Fibroblast of upper back skin (primary cell): ENCODE data around the gene ZRANB3.
"Not testable (repeated sequence)": the region's sequence is repeated elsewhere in the genome, so short reads cannot be mapped to it uniquely, and the experiment has no call there.

Experiments
- DNase-seq: peaks from one replicate; pipeline ENCODE4 v3.0.0-alpha.2; 2013

Gene ZRANB3

DNA sequence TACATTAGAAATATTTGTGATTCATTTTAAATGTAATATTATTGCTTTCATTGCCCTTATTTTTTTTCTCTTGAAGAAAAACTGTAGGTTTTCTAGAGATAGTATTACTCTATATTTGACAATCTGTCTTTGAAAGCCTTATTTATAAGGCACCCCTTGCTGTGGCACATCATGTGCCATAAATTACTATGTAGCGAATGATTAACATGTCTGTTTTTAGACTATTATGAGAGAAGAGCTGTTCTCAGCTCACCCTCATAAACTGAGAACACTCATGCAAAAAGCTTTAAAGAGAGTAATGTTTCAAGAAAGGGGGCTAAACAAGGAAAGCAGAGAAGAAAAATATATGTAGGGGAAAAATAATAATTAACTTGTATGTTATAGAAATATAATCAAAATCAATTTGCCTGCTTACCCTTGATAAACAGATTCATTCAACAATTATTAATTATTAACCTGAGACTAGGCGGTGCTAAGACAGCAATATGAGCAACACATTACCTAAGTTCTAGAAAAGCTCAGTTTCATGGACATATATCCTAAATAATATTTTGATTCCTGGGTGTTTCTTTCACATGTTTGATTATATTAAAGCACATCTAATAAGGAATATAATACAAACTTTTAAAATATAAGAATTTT lies 409.9 kb downstream of the ZRANB3 start:
- DNase-seq, result no peak

DNA sequence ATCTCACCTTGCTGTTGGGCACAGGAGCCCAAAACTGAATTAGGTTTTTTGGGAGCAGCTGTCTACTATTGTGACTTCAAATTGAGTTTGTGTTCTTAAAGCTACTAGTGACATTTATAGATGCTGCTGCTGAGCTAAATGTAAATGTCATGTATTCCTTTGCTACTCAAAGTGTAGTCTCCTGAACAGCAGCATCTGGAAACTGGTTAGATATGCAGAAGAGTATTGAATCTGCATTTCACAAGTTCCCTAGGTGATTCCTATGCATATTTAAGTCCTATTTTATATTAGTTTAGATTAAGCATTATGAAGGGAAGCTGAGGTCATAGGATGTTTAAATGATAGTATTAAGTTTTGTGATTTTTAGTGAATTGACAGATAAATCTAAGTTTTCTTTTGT lies 411.4 kb downstream of the ZRANB3 start:
- DNase-seq, result no peak

DNA sequence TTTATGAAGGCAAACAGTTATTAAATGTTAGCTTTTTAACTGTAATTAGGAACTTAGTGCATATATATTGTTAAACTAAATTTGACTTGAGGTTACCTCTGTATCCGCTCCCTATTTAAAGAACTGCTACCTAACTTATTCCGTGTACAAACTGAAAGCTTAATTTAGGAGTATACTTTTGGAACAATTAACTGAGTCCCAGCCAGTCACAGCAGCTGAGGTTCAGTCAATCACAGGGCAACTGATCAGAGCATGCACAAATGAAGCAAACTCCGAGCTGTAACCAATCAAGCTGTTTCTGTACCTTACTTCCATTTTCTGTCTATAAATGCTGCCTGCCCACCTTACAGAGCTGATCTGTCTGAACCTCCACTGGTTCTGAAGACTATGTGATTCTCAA lies 417.7 kb downstream of the ZRANB3 start:
- no peak for DNase-seq

GRCh38 chr2:135105513-135106316 lies 425.3 kb downstream of the ZRANB3 start:
- not testable (repeated sequence) for DNase-seq

DNA sequence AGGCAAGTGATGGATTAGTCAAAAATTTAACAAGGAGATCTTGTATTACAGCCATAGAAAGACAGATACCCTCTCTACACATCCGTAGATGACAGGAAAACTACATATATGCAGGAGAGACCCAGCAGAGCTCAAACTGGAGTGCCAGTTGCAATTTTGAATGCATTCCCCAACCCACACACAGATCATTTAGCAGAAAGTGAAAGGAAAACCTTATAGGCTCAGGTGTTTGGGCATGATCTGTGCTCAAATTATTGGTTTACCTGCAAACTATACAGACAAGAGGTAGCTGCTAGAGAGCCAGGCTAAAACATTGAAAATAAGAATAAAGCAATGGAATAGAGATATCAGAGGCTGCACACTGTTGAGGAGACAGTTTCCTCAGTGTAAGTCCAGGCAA lies 427.2 kb downstream of the ZRANB3 start:
- no peak for DNase-seq

GRCh38 chr2:135099802-135100483 lies 431.1 kb downstream of the ZRANB3 start:
- no peak for DNase-seq

GRCh38 chr2:135097532-135098231 lies 433.3 kb downstream of the ZRANB3 start:
- no peak for DNase-seq

- peak; percentile 8 for DNase-seq
These were observed 434.2 kb downstream of the ZRANB3 start for GRCh38 chr2:135096665-135097446.

- no peak for DNase-seq
These were observed 435.4 kb downstream of the ZRANB3 start for GRCh38 chr2:135095591-135095990.

- no peak for DNase-seq
These were observed 436.5 kb downstream of the ZRANB3 start for GRCh38 chr2:135094508-135094907.

DNA sequence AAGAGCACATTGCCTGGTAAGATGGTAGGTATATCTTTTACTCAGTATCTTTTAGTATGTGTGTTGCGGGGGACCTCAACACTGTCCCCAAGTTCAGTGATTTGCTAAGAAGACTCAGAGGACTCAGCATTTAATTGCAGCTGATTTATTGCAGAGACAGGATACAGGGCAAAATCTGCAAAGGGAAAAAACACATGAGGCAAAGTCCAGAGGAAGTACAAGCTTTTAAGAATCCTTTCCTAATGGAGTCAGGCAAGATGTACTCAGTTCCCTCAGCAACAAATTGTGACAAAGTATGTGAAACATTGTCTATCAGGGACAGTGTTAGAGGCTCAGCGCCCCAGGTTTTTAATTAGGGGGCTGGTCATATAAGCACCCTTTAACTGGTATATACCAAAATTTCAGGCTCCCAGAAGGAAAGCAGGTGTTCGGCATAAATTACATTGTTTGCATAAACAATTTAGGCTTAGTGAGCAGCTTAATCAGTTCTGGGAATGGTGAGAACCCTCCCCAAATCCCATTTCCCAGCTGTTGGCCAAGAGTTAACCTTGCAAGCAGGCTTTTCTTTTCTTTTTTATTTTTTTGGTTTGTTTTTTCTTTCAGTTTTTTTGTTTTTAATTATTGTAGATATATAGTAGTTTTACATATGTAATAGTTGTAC lies 437.2 kb downstream of the ZRANB3 start:
- DNase-seq, result no peak

DNA sequence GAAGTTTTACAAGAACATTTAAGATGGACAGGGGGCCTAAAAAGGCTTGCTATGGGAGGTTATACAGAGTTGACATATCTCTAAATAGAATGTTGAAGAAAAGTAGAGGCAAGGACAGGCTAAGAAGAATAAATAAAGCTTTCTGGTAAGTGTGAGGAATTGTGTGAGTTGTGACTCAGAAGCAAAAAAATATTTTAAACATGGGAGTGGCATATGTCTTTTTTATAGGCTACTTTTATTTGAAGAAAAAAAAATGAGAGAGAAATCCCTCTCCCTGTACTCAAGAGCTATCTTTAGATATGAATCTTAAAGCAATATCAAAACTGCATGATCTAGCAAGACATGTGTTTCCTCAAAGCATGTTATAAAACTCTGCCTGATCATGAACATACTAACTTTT lies 437.8 kb downstream of the ZRANB3 start:
- DNase-seq, result no peak

DNA sequence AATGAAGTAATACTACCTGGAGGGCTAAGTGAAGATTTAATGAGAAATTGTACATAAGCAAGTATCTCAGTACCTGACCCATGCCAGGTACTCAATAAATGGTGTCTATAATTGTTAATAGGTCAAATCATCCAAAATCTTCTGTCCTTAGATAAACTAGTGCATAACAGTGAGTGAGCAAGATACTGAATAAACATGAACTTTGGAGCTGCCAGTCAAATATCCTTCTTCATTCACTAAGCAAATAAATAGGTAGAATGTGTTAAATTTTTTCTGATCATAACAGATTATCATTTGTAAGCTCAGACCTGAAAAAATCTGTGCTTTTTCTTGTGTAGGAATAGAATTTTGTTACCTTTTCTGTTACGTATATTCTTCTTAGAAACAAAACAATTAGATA lies 439.3 kb downstream of the ZRANB3 start:
- no peak for DNase-seq

DNA sequence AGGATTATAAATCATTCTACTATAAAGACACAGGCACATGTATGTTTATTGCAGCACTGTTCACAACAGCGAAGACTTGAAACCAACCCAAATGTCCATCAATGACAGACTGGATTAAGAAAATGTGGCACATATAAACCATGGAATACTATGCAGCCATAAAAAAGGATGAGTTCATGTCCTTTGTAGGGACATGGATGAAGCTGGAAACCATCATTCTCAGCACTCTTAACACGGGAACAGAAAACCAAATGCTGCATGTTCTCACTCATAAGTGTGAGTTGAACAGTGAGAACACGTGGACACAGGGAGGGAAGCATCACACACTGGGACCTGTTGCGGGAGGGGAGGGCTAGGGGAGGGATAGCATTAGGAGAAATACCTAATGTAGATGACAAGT lies 441.4 kb downstream of the ZRANB3 start:
- not testable (repeated sequence) for DNase-seq
